HCT116 (cell line): ENCODE measurements around the gene F2R. TPM values are rescaled to one million over a fixed set of nuclear protein-coding genes. Genes with fewer than 3 reads are reported as not detected.

Source experiments
- ATAC-seq: fragments of 200-7000 bp; cut with Tn5 transposase; 2 replicates; pipeline ENCODE4 v1.9.1; 2020; ENCODE audit warnings: mild to moderate bottlenecking, moderate library complexity
- BruUV-seq: library from RNA; stranded (reverse); fragments of 400-500 nt; replicated peaks from 2 replicates; lab custom pipeline; 2021; lab: Mats Ljungman, UMichigan
- CTCF ChIA-PET: fragments of 300-600 bp; sonication (Branson Sonifier 250); formaldehyde crosslinking; loops from one replicate; lab custom pipeline; 2021; ENCODE audit warnings: antibody characterized with exemption; lab: Charles Lee
- POLR2A ChIA-PET: fragments of 300-600, 350-600 bp; sonication (Branson Sonifier 250); formaldehyde crosslinking; loops from one replicate; lab custom pipeline; 2021; ENCODE audit warnings: antibody characterized with exemption; lab: Charles Lee
- RAD21 ChIA-PET, 2 experiments: fragments of 300-600 bp; sonication (Branson Sonifier 250); formaldehyde crosslinking; loops; one replicate each; lab custom pipeline; 2023; ENCODE audit warnings: low total read pairs in 2 of 2; ENCODE audit not compliant: uncharacterized antibody in 2 of 2, unreplicated experiment in 2 of 2, low non-redundant PET in 1 of 2; lab: Charles Lee
- DNase-seq: peaks from one replicate; pipeline ENCODE4 v3.0.0-alpha.2; 2010; ENCODE audit warnings: low read depth, low spot score
- H2AFZ ChIP-seq: fragments of 200-600 bp; shearing (Covaris generic), sonication (generic); 2 replicates; pipeline ENCODE4 v1.6.1; 2017; ENCODE audit warnings: low read depth, mixed run types, mixed read lengths, antibody characterized with exemption, low read length; ENCODE audit not compliant: poor library complexity, severe bottlenecking
- H3K27ac ChIP-seq: 2 replicates; pipeline ENCODE4 v1.5.1; 2012; ENCODE audit warnings: low read depth, low read length
- H3K27me3 ChIP-seq: fragments of 200-600 bp; sonication (generic); 2 replicates; pipeline ENCODE4 v1.6.1; 2016; ENCODE audit warnings: mixed run types, low read length, mixed read lengths; ENCODE audit not compliant: insufficient read depth
- H3K36me3 ChIP-seq, 2 experiments: fragments of 200-500 bp in 1 of 2; fragments of 200-600 bp in 1 of 2; sonication (Bioruptor generic) in 1 of 2; sonication (generic) in 1 of 2; 2 replicates each; pipeline versions ENCODE4 v1.5.1 to v1.6.1; 2014 to 2016; ENCODE audit warnings: low read length in 2 of 2, inconsistent platforms in 1 of 2, mixed read lengths in 1 of 2, mixed run types in 1 of 2; ENCODE audit not compliant: insufficient read depth in 2 of 2, control insufficient read depth in 1 of 2
- H3K4me1 ChIP-seq, 2 experiments: fragments of 200-600 bp in 1 of 2; sonication (generic) in 1 of 2; 2 replicates each; pipeline versions ENCODE4 v1.5.1 to v1.6.1; 2012 to 2017; ENCODE audit warnings: low read length in 2 of 2, inconsistent platforms in 1 of 2, mild to moderate bottlenecking in 1 of 2, mixed read lengths in 1 of 2, mixed run types in 1 of 2, moderate library complexity in 1 of 2; ENCODE audit not compliant: insufficient read depth in 2 of 2, control insufficient read depth in 1 of 2
- H3K4me2 ChIP-seq: fragments of 200-600 bp; sonication (generic); 2 replicates; pipeline ENCODE4 v1.6.1; 2017; ENCODE audit warnings: mixed run types, low read length, mixed read lengths
- H3K4me3 ChIP-seq, 2 experiments: fragments of 200-600 bp in 1 of 2; sonication (generic) in 1 of 2; replicated peaks in 1 of 2; 2 replicates each; pipeline ENCODE4 v1.5.1; 2011 to 2016; ENCODE audit warnings: low read length in 2 of 2, control low read depth in 1 of 2, low read depth in 1 of 2, mild to moderate bottlenecking in 1 of 2, mixed read lengths in 1 of 2, mixed run types in 1 of 2
- H3K79me2 ChIP-seq: fragments of 200-600 bp; sonication (generic); 2 replicates; pipeline ENCODE4 v1.6.1; 2017; ENCODE audit warnings: mild to moderate bottlenecking, mixed run types, low read length, moderate library complexity, mixed read lengths; ENCODE audit not compliant: insufficient read depth
- H3K9ac ChIP-seq: fragments of 200-600 bp; sonication (generic); 2 replicates; pipeline ENCODE4 v1.6.1; 2016; ENCODE audit warnings: low read length, mixed read lengths
- H3K9me2 ChIP-seq: fragments of 200-600 bp; sonication (generic), shearing (Covaris generic); 2 replicates; pipeline ENCODE4 v1.6.1; 2017; ENCODE audit warnings: mixed run types, mild to moderate bottlenecking, moderate library complexity; ENCODE audit not compliant: insufficient read depth
- H3K9me3 ChIP-seq, 2 experiments: fragments of 200-500 bp in 1 of 2; fragments of 200-600 bp in 1 of 2; sonication (Bioruptor generic) in 1 of 2; sonication (generic) in 1 of 2; 2 replicates each; pipeline ENCODE4 v1.6.1; 2014 to 2017; ENCODE audit warnings: low read length in 2 of 2, mixed read lengths in 2 of 2, inconsistent platforms in 1 of 2, low read depth in 1 of 2, mild to moderate bottlenecking in 1 of 2, mixed run types in 1 of 2, moderate library complexity in 1 of 2; ENCODE audit not compliant: control insufficient read depth in 1 of 2, insufficient read depth in 1 of 2
- H4K20me1 ChIP-seq: fragments of 200-600 bp; sonication (generic), shearing (Covaris generic); 2 replicates; pipeline ENCODE4 v1.6.1; 2017; ENCODE audit warnings: mixed run types, mild to moderate bottlenecking, moderate library complexity; ENCODE audit not compliant: insufficient read depth
- CEBPB ChIP-seq: IDR thresholded peaks from 2 replicates; pipeline ENCODE4 v1.6.1; 2012; ENCODE audit warnings: low read depth
- ELF1 ChIP-seq: IDR thresholded peaks from 2 replicates; pipeline ENCODE4 v1.6.1; 2012; ENCODE audit warnings: low read depth, borderline replicate concordance
- EZH2 ChIP-seq: fragments of 200-600 bp; sonication (generic); IDR thresholded peaks from 2 replicates; pipeline ENCODE4 v1.6.1; 2017; ENCODE audit warnings: antibody characterized with exemption, mixed run types
- EZH2phosphoT487 ChIP-seq: fragments of 200-600 bp; IDR thresholded peaks from 2 replicates; pipeline ENCODE4 v1.6.1; 2018; ENCODE audit warnings: antibody characterized with exemption, borderline replicate concordance
- FOSL1 ChIP-seq: IDR thresholded peaks from 2 replicates; pipeline ENCODE4 v1.6.1; 2012; ENCODE audit warnings: low read depth
- RAD21 ChIP-seq: IDR thresholded peaks from 2 replicates; pipeline ENCODE4 v1.6.1; 2012; ENCODE audit warnings: low read depth, mild to moderate bottlenecking
- REST ChIP-seq: IDR thresholded peaks from 2 replicates; pipeline ENCODE4 v1.6.1; 2012; ENCODE audit warnings: low read depth
- TCF7L2 ChIP-seq: IDR thresholded peaks from 2 replicates; pipeline ENCODE4 v1.7.0; 2011; ENCODE audit warnings: borderline replicate concordance, inconsistent platforms; ENCODE audit not compliant: insufficient read depth, insufficient read length; ENCODE audit errors: extremely low read depth
- YY1 ChIP-seq: IDR thresholded peaks from 2 replicates; pipeline ENCODE4 v1.6.1; 2011; ENCODE audit warnings: low read length, low read depth, moderate library complexity, mild to moderate bottlenecking; ENCODE audit not compliant: insufficient replicate concordance; ENCODE audit errors: extremely low read depth
- intact Hi-C: fragments of 100-400 bp; cut with micrococcal nuclease; formaldehyde crosslinking; loops from 2 replicates; pipeline ENCODE4 v1.10.0; 2022
- total RNA-seq: library from RNA; stranded (reverse); gene quantifications from one replicate; pipeline ENCODE4 v1.2.1, GENCODE V29; 2021; ENCODE audit not compliant: unreplicated experiment
- TF ChIP-seq, protein P1 (sequence below): IDR thresholded peaks from 2 replicates; pipeline ENCODE4 v1.6.1; 2011; ENCODE audit warnings: mild to moderate bottlenecking, low read length, moderate library complexity; ENCODE audit not compliant: insufficient replicate concordance; ENCODE audit errors: extremely low read depth

F2R gene
- total RNA-seq, 1 experiment from 2014 or later: 16.6 TPM

DNA sequence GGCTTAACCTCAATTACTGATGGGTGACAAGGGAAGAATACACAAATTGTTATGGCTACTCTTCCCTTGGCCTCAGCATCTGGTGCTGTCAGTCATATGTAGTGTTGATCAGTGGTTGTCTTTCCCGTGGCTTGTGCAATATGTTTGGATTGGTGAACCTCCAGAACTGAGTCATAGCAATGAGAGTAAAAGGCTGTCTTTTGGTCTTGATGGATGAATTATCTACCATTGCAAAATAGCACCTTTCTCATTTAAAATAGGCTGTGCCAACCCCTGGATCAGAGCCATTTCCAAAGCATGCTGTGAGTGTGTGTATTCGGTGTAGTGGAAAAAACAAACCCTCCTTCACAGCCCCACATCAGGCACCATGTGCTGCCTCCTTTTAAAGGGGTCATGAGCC, 14.6 kb upstream of the F2R start:
- Histone ChIP-seq H3K4me3 (no peak overlapping the region), H3K4me1 (no peaks in the 10 kb centered on the region), H3K9me3 (no peaks in the 10 kb centered on the region), H3K9ac (no peak overlapping the region), H4K20me1 (no peaks in the 10 kb centered on the region), H3K27ac (no peak overlapping the region), H3K36me3 (no peaks in the 10 kb centered on the region), H3K27me3 (no peaks in the 10 kb centered on the region), H2AFZ (no peak overlapping the region), H3K4me2 (no peak overlapping the region), H3K9me2 (no peaks in the 10 kb centered on the region), H3K79me2 (no peaks in the 10 kb centered on the region)
- ChIA-PET RAD21 (no interaction called here), POLR2A (no interaction called here), CTCF (no interaction called here)
- TF ChIP-seq EZH2 (no peak), REST (no peak), CEBPB (no peak), FOSL1 (no peak)
- no peak for ATAC-seq
- DNase-seq: no peak
- no TSS peak for BruUV-seq
- intact Hi-C loops: no loop called here

GRCh38 chr5:76703707-76704106, 12.2 kb upstream of the F2R start:
- ATAC-seq: no peak
- intact Hi-C loops: no loop called here
- TF ChIP-seq, protein P1, sequence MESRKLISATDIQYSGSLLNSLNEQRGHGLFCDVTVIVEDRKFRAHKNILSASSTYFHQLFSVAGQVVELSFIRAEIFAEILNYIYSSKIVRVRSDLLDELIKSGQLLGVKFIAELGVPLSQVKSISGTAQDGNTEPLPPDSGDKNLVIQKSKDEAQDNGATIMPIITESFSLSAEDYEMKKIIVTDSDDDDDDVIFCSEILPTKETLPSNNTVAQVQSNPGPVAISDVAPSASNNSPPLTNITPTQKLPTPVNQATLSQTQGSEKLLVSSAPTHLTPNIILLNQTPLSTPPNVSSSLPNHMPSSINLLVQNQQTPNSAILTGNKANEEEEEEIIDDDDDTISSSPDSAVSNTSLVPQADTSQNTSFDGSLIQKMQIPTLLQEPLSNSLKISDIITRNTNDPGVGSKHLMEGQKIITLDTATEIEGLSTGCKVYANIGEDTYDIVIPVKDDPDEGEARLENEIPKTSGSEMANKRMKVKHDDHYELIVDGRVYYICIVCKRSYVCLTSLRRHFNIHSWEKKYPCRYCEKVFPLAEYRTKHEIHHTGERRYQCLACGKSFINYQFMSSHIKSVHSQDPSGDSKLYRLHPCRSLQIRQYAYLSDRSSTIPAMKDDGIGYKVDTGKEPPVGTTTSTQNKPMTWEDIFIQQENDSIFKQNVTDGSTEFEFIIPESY: no peak
- no peak for TF ChIP-seq RAD21
- TF ChIP-seq REST: no peak
- TF ChIP-seq YY1: no peak
- no peak for TF ChIP-seq EZH2phosphoT487
- TF ChIP-seq ELF1: no peak
- TF ChIP-seq TCF7L2: no peak

More at GRCh38 chr5:76703707-76704106, 12.2 kb upstream of the F2R start:
- no peaks in the 10 kb centered on the region for H3K36me3 ChIP-seq
- no peak for DNase-seq
- no TSS peak for BruUV-seq
- no peak overlapping the region for H3K27ac ChIP-seq
- H4K20me1 ChIP-seq: no peaks in the 10 kb centered on the region
- no peak overlapping the region for H3K4me3 ChIP-seq
- POLR2A ChIA-PET: interaction anchor here (0.6 kb wide), 1 partner anchor 37 kb away, joined by 3 read pairs; no protein-coding TSS in a partner anchor
- RAD21 ChIA-PET: no interaction called here
- H3K9me2 ChIP-seq: no peaks in the 10 kb centered on the region
- no peak overlapping the region for H3K4me2 ChIP-seq
- no peaks in the 10 kb centered on the region for H3K27me3 ChIP-seq
- H2AFZ ChIP-seq: no peak overlapping the region
- CTCF ChIA-PET: no interaction called here
- no peaks in the 10 kb centered on the region for H3K4me1 ChIP-seq
- no peaks in the 10 kb centered on the region for H3K9me3 ChIP-seq
- H3K9ac ChIP-seq: no peak overlapping the region
- no peaks in the 10 kb centered on the region for H3K79me2 ChIP-seq
